ENCODE data around the gene KLC1.
"Not testable (repeated sequence)": the region's sequence is repeated elsewhere in the genome, so short reads cannot be mapped to it uniquely, and the experiment has no call there.

KLC1 gene

DNA sequence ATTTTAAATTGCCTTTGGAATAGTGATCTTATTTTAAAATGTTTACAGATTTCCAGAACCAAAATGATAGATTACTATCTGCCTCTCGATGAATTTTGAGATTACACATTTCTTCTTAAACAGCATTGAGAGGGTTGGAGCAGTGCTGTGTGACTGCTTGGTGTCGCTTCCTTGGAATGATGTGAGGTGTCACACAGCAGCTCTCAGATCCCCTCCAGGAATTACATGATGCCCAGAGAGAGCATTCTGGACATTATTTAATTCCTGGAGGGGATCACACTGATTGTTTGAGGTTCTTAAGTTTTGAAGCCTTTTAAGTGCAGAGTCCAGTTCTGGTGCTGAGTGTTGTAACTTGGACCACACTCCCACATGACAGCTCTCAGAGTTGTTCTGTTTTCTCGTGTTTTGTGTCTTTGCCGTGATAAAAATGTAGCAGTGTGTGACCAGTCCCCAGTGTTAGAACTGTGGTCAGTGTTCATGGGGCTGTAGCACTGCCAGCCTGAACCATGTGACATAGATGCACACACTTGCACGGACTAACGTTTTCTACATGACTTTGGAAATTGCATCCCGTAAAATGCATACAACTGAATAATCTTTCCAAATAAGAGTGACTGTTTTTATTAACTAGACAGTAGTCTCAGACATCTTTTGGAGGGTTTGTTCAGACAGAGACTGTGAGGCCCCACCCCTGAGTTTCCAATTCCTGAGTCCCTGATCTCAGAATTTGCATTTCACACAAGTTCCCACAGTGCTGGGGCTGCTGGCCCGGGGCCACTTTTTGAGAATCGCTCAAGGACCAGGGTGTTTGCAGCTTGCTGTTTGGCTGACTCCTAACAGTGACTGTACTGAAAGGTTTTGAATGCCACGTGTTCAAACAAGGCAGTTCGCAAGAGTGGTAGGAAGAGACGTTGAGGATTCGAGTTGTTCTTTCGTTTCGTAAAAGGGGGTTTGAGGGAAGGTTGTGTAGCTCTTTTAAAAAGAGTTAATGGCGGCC is 60.2 kb downstream of the KLC1 start:
- DNase-seq (ENCODE audit: low read depth in 2 of 2), result no peak

DNA sequence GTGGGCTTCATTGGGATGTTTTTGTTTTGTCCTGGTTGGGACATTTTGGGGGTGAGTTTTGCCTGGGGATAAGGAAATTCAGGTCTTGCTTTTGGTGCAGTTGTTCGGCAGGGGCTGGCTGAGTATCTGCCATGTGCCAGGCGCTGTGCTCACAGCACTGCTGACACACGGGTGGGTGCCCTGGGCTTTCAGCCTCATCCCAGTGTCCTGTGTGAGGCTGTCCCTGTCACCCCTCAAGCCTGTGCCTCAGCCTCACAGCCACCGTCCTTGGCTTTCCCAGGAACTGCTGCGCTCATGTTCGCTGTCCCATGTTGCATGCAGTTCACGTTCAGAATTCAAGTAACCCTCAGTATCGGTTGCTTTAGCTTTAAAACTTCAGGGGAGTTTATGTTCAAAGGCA is 61.3 kb downstream of the KLC1 start:
- no peak for DNase-seq (ENCODE audit: low read depth in 2 of 2)

DNA sequence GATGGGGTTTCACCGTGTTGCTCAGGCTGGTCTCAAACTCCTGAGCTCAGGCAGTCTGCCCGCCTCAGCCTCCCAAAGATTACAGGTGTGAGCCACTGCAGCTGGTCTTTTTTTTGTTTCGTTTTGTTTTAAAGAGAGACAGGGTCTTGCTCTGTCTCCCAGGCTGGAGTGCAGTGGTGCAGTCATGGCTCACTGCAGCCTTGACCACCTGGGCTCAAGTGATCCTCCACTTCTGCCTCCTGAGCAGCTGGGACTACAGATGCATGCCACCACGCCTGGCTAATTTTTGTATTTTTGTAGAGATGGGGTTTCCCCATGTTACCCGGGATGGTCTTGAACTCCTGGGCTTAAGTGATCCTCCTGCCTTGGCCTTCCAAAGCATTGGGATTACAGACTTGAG is 62.6 kb downstream of the KLC1 start:
- DNase-seq (ENCODE audit: low read depth in 2 of 2), result not testable (repeated sequence)

DNA sequence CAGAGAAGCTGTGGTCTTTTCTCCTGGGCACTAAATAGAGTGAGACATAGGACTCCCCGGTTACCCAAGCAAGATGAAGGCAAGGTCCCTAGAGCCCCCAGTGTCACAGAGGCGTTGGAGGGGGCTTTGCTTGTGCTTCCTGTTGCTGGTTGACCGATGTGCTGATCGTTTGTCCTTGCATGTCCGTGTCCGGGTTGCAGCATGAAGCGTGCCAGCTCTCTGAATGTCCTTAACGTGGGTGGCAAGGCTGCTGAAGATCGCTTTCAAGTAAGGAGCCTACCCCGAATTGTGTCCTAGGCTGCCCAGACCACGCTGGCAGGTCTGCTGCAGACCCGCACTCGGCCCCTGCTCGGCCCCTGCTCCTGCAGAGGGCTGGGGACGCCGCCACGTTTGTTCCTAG is 63.1 kb downstream of the KLC1 start:
- no peak for DNase-seq (ENCODE audit: low read depth in 2 of 2)

DNA sequence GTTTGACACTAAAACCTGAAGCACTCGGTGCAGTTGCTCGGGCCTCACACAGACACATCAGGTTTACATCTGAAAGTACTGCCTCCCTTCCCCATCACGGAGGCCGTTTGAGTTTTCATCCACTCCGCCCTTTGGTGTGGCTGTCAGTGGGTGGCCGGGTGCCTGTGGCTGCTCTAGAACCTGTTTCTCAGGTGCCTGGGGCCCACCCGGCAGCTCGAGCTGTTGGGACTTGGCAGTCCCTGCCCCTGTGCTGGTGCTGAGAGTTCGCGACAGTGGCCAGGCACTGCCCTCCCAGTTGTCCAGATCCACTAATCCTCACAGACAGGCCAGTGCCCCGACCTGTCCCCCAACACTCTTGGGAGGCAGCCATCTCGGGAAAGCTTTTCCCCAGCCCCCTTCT is 63.9 kb downstream of the KLC1 start:
- DNase-seq (ENCODE audit: low read depth in 2 of 2), result no peak

DNA sequence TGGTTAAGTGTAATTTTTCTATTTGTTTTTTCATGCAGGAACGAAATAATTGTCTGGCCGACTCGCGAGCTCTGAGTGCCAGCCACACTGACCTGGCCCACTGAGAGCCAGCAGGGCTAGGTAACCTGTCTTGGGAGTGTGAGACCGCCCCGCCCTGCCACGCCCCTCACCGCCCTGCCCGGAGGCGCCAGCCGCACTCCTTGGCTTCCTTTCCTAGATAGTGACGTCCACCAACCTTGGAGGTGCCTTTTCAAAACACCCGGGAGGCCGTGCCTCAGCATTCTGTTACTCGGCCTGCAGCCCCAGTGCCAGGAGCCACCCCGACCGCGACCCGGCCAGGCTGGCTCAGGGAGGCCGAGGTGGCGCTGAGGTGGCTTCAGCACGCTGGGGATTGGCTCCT is 64.5 kb downstream of the KLC1 start:
- DNase-seq (ENCODE audit: low read depth in 2 of 2), result no peak

DNA sequence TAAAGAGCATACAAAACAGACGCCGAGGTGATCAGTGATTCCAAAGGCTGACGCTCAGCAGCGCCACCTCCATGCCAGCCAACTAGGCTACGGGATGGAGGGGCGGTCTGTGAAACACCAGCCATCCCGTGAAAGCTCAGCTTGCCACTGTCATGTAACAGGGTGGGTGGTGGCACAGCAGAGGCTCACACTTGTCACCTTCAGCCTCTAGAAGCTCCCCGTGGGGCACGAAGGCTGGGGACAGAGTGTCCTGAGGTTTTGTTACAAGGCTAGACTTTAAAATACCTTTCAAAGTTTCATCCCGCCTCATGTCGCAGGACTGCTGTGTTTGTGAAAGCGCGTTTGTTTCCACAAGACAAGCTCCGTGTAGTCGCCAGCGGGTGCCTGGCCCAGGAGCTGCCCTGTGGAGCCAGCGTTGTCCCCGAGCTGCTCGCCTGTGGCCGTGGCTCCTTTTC is 65.6 kb downstream of the KLC1 start:
- DNase-seq (ENCODE audit: low read depth in 2 of 2), result no peak

DNA sequence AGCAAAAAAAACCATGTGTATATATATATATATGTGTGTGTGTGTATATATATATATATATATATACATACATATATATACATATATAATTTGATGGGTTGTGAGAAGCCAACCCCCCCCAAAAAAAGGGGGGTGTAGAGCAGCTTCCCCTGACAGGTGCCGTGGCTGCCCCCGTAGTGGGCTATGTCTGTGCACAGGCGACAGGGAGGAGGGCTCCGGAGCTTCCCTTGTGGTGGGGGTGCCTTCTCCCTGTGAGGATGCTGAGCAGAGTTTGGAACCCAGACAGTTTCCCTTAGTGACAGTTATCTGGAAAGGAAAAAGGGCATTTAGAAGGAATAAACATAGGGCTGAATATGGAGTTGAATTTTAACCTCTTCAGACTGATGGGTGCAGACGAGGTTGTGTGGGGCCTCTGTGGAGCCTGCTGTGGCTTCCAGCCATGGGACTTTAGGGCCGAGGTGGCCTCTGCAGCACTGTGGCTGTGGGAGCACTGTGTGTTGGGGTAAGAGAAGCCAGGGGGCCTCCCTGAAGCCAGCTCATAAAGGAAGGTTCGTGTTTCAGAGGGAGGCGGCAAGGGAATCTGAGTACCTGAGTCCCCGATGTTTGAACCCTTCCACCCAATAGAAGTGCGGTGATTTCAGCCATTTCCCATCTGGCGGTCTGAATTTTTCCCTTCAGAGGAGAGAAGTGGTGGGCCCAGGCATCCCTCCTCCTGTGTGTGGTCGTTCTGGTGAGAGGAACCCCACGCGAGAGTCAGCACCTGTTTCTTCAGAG is 66.5 kb downstream of the KLC1 start:
- DNase-seq (ENCODE audit: low read depth in 2 of 2), result no peak

DNA sequence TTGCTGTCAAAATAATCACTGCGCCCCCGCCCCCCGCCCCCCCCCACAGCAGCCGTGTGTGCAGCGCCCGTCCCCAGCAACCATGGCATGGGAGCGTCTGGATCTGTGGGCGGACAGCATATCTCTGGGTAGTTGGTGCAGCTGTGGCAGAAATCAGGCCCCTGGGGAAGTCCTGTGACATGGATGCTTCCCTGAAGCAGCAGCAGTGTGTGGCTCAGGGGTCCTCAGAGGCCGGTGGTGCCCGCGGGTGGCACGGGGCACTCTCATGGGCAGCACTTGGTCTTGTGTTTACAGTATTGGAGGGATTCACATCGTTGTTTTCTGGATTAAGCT is 67.0 kb downstream of the KLC1 start:
- no peak for DNase-seq (ENCODE audit: low read depth in 2 of 2)

DNA sequence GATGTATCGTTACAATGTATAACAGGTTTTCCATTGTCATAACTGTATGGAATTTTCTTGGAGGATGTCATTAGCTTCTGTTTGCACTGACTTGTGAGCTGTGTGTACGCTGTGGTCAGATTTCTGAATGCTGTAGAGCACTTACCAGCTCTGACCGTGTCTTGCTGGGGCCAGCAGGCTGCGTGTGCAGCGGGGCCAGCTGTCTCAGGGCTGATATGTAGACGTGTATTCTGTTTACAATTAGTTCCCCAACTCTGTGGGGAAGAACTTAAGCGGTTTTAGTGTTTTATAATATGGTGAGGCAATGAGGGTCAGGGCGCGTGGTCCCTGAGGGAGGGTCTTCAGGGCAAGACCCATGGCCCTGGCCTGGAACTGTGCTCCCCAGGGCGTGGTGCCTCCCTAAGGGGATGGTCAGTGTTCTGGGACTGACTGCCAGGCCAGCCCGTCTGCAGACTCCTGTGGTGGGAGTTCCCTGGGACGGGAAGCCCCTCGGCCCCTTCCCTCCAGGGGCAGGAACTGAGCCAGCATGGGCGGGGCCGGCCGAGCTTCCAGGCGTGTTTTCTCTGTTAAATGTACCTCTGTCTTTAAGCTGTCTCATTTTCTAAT is 67.6 kb downstream of the KLC1 start:
- DNase-seq (ENCODE audit: low read depth in 2 of 2), result no peak

DNA sequence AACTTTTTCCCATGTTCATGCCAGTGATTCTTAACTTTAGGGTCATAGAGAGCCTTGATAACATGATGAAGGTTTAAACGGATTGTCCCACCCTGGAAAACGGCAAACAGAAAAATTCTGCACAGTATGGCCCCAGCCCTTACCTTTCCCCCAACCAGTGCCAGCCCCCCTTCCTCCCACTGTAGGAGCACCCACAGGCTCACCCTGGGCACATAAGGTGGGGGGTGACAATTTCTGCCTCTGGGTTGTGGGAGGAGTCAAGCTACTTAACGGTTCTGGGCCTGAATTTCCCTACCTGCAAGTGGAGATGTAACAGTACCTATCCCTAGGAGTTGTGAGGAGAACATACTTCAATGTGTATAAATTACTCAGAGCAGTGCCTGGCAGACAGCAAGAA is 68.2 kb downstream of the KLC1 start:
- no peak for DNase-seq (ENCODE audit: low read depth in 2 of 2)

DNA sequence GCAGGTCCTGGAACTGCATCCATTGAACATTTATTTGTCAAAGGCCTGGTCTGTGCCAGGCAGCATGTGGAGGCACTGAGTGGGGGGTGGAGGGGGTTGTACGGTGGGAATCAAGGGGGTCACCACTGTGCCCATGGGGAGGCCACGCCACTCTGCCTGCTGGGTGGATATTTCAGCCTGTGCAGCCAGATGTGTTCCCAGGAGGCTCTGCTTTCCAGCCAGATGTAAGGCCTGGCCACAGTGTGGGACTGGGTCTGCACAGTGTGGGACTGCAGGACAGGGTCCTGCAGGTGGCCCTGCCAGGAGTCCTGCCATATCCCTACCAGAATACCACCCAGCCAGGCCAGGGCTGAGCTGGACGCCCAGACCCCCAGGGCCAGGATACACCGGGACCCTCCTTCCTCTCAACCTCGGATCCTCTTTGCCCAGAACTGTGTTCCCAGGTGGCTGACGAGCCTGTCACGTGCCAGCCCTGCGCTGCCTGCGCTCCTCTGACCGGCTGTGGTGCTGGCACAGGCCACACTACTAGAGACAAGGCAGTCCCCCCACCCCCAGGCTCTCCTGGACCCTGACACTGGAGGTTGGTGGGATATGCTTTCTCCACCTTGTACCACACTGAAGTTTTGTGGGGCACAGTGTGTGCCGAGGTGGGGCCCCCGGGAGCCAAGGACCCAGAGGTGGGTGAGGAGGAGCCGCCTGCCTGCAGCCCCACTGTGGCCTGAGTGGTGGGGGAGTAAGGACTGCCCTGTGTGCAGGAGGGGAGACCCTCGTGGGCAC is 68.8 kb downstream of the KLC1 start:
- DNase-seq (ENCODE audit: low read depth in 2 of 2), result no peak

DNA sequence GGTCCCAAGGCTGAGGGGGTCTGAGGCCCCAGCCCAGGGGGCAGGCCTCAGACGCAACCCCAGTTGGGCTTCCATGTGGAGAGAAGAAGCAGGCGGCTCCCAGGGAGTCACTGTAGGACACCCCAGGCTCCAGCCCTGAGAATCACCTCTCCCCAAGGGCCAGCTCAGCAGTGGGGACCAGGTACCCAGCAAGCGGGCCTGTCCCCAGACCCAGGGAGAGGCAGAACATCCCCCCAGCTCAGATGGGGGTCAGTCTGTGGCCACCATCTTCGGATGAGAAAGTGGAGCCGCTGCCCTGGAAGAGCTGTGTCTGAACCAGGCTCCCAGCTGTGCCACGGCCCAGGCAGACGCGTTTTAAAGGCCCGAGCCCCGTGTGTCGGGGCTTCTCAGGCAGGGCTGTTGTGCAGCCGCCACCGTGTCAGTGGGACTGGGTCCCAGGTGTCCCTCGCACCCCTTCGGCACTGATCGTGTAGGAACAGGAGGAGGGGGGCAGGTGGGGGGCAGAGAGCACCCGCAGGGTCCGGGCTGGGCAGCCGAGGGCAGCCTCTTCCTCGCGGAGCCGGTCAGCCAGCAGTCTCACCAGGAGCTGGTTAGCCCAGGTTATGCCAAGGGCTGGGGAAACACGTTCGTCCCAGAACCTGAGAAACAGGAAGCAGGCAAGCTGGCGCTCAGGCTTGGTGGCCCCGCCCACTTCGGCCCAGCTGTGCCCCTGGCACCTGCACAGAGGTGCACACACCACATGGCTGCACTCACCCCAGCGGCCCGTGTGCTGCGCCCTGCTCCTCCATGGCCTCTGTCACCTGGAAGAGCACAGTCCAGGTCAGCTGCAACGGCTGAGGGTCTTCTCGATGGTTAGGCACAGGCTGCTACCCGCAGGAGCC is 69.6 kb downstream of the KLC1 start:
- no peak for DNase-seq (ENCODE audit: low read depth in 2 of 2)

DNA sequence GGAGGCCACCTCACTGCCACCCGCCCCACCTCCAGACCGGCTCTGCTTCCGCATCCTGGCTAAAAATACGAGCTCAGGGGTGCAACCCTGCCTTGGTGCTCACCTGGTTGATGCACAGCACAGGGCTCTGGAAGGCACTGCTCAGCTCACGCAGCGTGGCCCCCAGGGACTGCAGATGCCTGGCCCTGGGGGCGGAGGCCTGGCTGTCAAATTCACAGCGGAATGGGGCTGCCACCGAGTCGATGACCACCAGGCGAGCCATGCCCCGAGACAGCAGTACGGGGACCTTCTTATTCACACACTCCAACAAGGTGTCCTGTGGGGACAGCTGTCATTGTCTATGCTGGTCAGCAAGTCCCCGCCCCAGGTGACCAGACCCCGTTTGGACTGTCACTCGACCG is 70.2 kb downstream of the KLC1 start:
- DNase-seq (ENCODE audit: low read depth in 2 of 2), result no peak

DNA sequence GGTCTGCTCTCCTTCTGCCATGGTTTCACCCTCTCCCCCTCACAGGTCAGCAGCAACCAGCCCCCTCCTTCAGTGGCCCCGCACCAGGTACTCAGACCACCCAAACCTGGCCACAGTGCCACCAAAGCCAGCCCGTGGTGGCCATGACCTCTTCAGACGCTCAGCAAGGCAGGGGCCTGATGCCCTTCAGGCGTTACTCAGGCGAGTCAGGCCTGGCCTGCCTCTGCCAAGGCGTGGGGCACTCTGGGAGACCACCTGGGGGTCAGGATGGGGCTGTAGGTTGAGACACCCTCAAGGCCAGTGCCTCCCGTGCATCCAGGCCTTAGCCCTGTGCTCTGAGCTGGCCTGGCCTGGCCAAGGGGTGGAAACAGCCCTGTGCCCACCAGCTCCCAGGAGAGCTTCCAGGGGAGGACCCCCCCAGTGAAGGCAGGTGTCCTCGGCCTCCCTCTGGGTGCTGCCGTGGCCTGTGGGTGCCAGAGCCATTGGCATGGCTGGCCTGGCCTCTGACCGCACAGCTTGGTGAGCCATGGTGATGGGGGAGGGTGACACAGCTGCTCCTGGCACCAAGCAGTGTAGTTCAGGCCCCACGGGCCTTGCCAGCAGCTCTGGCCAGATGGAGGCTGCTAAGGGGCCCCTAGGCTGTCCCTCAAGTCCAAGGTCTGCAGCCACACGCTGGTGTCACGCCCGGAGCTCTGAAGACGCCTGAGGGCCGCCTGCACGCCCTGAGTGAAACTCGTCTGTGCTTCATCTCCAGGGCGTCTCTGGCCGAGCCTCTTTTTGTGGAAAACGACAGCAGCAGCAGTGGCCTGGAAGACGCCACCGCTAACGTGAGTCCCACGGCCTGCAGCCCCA is 71.1 kb downstream of the KLC1 start:
- no peak for DNase-seq (ENCODE audit: low read depth in 2 of 2)

DNA sequence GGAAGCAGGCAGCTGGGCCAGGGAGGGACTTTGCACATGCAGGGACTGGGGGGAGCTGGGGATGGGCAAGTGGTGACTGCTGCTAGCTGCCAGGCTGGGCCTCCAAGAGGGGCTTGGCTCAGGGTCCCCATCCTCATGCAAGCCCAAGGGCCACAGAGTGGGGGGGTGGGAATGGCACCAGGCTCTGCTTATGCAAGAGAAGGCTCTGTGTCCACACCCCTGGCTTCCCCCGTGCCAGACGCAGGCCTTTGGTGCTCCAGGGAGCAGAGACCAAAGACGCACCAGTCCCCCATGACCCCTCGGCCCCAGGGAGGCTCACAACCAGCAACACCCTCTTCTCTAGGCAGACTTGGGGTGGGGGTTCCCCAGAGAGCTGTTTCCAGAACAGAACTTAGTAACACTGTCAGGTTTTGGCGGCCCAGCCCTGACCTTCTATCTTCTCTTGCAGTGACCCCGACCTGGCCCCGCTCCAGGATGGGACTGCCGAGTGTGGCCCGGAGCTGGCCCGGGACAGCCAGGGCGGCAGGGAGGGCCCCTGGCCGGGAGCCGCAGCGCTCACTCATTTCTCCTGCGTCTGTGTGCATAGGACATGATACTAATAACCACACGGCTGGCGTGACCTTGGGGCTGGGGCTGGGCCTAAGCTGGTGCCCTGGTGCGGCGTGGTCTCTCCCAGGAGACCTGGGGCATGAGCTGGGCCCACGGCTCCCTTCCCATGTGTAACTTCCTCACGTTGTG is 71.9 kb downstream of the KLC1 start:
- DNase-seq (ENCODE audit: low read depth in 2 of 2), result no peak

DNA sequence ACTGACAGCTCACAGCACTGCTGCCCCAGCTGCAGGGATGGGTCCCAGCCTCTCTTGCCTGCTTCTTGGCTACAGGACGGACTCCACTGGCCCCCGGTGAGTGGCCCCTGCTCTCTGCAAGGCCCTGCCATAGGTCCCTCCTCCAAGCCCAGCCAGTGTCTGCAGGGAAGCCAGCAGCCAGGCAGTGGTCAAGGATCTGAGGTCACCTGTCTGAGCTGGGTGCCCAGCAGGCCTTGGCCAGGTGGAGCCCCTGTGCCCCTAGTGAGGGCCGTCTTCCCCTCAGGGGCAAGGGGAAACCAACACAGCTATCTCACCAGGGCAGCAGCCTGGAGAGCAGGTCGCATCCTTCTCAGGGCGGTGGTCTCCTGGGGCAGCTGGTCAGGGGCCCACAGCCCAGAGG is 73.1 kb downstream of the KLC1 start:
- no peak for DNase-seq (ENCODE audit: low read depth in 2 of 2)

DNA sequence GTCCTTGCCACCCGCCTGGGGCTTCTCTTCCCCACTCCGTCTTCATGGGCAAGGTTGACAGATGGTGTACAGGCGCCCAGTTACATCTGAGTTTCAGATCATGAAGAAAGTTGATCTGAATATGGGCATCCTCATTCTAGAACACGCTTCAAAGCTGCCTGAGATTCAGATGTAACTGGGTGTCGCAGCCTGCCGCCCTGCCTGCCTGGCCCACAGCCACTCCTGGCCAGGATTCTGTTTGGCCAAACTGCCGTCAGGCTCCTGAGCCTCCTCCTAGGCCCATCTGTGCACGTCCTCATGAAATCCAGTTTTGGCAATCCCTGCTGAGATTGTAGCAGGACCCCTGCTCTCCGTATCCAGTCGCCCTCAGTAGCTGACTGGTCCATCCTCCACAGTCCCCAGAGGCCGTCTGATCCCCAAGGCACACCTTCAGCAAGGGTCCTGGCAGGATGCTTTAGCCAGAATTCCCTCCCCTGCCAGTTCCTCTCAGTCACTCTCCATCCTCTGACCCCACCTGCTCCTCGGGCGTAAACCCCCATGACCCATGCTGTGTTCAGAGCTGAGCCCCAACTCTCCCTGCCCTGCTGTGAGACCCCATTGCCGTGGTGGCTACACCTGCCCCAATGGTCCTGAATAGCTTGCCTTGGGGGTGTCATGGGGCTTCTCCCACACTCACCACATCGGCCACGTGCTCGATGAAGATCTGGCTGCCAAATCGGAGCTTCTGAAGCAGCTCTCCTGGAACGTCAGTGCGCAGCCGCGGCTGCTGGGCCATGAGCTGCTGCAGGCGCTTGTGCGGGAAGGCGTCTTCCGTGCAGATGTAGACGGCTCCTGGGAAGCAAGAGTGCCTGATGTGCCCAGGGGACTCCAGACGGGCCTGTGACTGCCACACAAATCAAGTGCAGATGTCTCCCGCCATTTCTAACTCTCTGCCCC is 73.8 kb downstream of the KLC1 start:
- DNase-seq (ENCODE audit: low read depth in 2 of 2), result no peak

All from stimulated activated CD4-positive, alpha-beta T cell treated with anti-CD3 and anti-CD28 coated beads, Interleukin-4, amount 100 ng/mL, for 48 hours (primary cell).